Chondrocyte (in vitro differentiated cells): ENCODE data around the gene RANBP6. TPM values are rescaled to one million over a fixed set of nuclear protein-coding genes. Genes with fewer than 3 reads are reported as not detected.

ENCODE experiments used
- DNase-seq: peaks from one replicate; pipeline ENCODE4 v3.0.0; 2021; ENCODE audit warnings: mixed read lengths, low spot score
- H3K27ac Mint-ChIP-seq: one replicate; pipeline ENCODE4 v1.8.0; 2021; ENCODE audit warnings: mild to moderate bottlenecking, moderate library complexity, mixed read lengths; ENCODE audit not compliant: unreplicated experiment
- H3K27me3 Mint-ChIP-seq: 2 replicates; pipeline ENCODE4 v1.8.0; 2021; ENCODE audit warnings: low read depth, mixed read lengths
- H3K36me3 Mint-ChIP-seq: 2 replicates; pipeline ENCODE4 v1.8.0; 2021; ENCODE audit warnings: low read depth, mixed read lengths
- H3K4me1 Mint-ChIP-seq: 2 replicates; pipeline ENCODE4 v1.8.0; 2021; ENCODE audit warnings: low read depth, mild to moderate bottlenecking, mixed read lengths
- H3K4me3 Mint-ChIP-seq: one replicate; pipeline ENCODE4 v1.8.0; 2021; ENCODE audit warnings: mild to moderate bottlenecking, moderate library complexity, mixed read lengths; ENCODE audit not compliant: unreplicated experiment
- H3K9me3 Mint-ChIP-seq: 2 replicates; pipeline ENCODE4 v1.8.0; 2021; ENCODE audit warnings: low read depth, mixed read lengths
- total RNA-seq: library from RNA; stranded (reverse); gene quantifications from 3 replicates; pipeline ENCODE4 v1.2.1, GENCODE V29; 2021
- TF ChIP-seq, protein P1 (sequence below): fragments of 200-600 bp; sonication (generic); IDR thresholded peaks from 2 replicates; pipeline ENCODE4 v1.5.0; 2021; ENCODE audit warnings: antibody characterized with exemption, mild to moderate bottlenecking, moderate library complexity

Gene RANBP6
- total RNA-seq, 1 donor from 2014 or later: 16.4 TPM

DNA sequence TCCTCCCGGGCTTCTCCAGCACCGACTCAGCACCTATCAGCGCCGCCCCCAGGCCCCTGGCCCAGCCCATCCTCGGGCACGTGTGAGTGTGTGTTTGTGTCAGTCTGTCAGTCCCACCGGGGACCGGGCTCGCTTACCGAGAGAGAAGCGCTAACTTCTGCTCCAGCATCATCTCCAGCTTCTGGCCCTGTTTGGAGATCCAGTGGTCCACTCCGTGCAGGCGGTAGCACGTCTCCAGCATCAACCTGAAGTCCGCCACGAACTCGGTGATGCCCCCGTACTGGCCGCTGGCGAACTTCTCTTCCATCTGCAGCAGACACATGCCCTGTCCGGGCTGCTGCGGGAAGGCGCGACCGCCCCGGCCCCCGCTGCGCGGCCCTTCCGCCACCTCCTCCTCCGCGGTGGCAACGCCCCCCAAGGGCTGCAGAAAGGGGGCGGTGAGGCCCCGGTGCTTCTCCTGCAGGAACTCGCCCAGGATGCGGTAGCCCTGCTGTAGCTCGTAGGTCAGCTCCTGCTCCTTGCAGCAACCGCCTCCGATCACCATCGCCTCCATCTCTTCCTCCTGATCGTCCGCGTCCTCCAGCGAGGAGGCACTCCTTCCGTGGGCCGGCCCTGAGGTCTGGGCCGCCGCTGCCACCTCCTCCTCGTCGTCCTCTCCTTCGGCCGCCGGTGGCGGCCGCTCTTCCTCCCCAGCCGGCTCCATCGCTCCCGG is 8.2 kb downstream of the RANBP6 start:
- no peaks in the 10 kb centered on the region for H3K9me3 Mint-ChIP-seq
- peak overlapping the region; percentile 96 for H3K4me3 Mint-ChIP-seq
- H3K27me3 Mint-ChIP-seq: no peaks in the 10 kb centered on the region
- H3K4me1 Mint-ChIP-seq: peaks cover 44% of the 10 kb centered on the region
- DNase-seq: peak; percentile 98
- H3K27ac Mint-ChIP-seq: peak overlapping the region; percentile 96
- TF ChIP-seq, protein P1, sequence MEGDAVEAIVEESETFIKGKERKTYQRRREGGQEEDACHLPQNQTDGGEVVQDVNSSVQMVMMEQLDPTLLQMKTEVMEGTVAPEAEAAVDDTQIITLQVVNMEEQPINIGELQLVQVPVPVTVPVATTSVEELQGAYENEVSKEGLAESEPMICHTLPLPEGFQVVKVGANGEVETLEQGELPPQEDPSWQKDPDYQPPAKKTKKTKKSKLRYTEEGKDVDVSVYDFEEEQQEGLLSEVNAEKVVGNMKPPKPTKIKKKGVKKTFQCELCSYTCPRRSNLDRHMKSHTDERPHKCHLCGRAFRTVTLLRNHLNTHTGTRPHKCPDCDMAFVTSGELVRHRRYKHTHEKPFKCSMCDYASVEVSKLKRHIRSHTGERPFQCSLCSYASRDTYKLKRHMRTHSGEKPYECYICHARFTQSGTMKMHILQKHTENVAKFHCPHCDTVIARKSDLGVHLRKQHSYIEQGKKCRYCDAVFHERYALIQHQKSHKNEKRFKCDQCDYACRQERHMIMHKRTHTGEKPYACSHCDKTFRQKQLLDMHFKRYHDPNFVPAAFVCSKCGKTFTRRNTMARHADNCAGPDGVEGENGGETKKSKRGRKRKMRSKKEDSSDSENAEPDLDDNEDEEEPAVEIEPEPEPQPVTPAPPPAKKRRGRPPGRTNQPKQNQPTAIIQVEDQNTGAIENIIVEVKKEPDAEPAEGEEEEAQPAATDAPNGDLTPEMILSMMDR: peak; percentile 5
- H3K36me3 Mint-ChIP-seq: peaks cover 2% of the 10 kb centered on the region

GRCh38 chr9:6006749-6007057 is 8.7 kb downstream of the RANBP6 start:
- TF ChIP-seq, protein P1: no peak
- Mint-ChIP-seq H3K4me1 (peaks cover 40% of the 10 kb centered on the region), H3K36me3 (no peaks in the 10 kb centered on the region), H3K4me3 (peak overlapping the region; percentile 96), H3K9me3 (no peaks in the 10 kb centered on the region), H3K27me3 (no peaks in the 10 kb centered on the region), H3K27ac (peak overlapping the region; percentile 96)
- DNase-seq: no peak

GRCh38 chr9:6000955-6001354 is 14.5 kb downstream of the RANBP6 start:
- Mint-ChIP-seq H3K9me3 (no peaks in the 10 kb centered on the region), H3K4me3 (no peak overlapping the region), H3K27ac (no peak overlapping the region), H3K27me3 (no peaks in the 10 kb centered on the region), H3K4me1 (peaks cover 15% of the 10 kb centered on the region), H3K36me3 (no peaks in the 10 kb centered on the region)
- DNase-seq: no peak
- TF ChIP-seq, protein P1: no peak

GRCh38 chr9:5999443-6000101 is 15.9 kb downstream of the RANBP6 start:
- Mint-ChIP-seq H3K4me3 (no peak overlapping the region), H3K4me1 (peaks cover 13% of the 10 kb centered on the region), H3K36me3 (no peaks in the 10 kb centered on the region), H3K27me3 (no peaks in the 10 kb centered on the region), H3K27ac (no peak overlapping the region), H3K9me3 (no peaks in the 10 kb centered on the region)
- DNase-seq: no peak
- TF ChIP-seq, protein P1: no peak

GRCh38 chr9:5994493-5994892 is 20.9 kb downstream of the RANBP6 start:
- no peak for DNase-seq
- no peak overlapping the region for H3K27ac Mint-ChIP-seq
- no peaks in the 10 kb centered on the region for H3K27me3 Mint-ChIP-seq
- H3K9me3 Mint-ChIP-seq: no peaks in the 10 kb centered on the region
- no peak overlapping the region for H3K4me3 Mint-ChIP-seq
- peaks cover 3% of the 10 kb centered on the region for H3K4me1 Mint-ChIP-seq
- H3K36me3 Mint-ChIP-seq: no peaks in the 10 kb centered on the region
- TF ChIP-seq, protein P1: no peak
